NCI-H1417 treated with DMSO at 0.1 percent for 48 hours (cell line): Measurements from ENCODE around the gene USP24.

Source experiments
- DNase-seq: peaks from one replicate; lab custom pipeline; 2025; lab: John Stamatoyannopoulos, UW

The USP24 gene

DNA sequence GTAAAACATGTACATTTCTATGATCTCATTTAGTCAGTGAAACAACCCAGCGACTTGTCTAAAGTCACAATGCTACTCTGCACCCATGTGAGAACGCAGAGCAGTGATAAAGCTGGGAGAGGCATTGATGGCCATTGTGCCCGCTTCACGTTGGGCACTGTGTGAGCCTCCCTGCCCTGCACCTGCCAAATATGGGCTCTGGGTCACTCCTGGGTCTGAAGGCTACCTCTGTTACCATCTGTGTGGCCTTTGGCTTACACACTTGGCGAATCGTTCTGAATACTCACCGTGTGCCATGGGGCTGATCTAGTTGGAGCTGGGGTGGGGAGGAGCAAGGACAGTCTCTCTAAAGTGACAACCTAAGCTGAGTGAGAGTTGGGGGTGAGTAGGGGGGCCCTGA, 145.9 kb downstream of the USP24 start:
- no peak for DNase-seq

GRCh38 chr1:55068638-55069037, 146.5 kb downstream of the USP24 start:
- DNase-seq = no peak

DNA sequence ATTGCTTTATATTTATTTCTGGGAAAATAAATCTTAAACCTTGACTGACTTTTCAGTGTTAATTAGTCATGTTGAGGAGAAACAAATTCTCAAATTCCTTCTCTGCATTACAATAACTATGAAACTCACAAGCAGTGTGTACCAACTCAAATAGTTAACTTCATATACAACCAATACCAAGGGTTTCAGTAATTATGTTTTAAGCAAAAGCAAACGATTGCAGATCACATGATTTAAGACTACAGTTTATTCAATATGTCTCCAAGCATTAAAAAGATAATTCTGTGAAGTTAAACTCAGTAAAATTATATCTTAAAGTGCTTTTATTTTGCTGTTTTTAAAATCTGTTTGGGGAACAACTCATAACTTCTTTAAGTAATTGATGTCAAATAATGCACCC, 147.2 kb downstream of the USP24 start:
- DNase-seq = no peak

DNA sequence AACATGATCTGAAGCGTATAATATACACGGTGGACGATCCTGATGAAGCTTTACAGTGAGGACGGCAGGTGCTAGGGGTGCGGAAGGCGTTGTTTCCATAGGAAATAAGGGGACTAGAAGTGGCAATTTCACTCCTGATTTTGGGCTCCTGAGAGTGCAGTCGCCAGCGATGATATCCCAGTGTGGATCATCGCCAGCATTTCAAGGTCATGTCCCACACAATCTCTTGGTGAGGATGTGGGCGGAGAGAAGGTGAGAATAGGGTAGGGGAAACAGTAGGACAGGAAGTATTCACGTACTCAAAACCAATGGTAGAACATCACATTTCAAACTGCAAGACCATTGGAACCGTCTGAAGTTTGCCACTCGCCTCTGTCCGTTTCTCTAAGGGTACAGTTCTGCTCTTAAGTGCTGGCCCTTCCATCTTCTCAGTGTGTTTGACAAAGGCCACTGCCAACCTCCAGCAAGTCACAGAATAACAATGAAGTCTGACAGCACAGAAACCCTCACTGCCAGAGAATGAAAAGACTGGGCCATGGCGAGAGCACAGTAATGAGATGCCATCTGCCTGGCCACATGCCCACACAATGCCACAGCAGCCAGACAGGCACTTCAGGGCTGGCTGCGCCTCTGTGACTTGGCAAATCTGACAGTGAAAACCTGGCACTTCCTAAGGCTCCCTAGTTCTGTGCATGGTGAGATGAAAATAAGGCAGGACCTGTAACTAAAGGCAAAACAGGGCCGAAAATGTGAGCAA, 148.0 kb downstream of the USP24 start:
- no peak for DNase-seq

DNA sequence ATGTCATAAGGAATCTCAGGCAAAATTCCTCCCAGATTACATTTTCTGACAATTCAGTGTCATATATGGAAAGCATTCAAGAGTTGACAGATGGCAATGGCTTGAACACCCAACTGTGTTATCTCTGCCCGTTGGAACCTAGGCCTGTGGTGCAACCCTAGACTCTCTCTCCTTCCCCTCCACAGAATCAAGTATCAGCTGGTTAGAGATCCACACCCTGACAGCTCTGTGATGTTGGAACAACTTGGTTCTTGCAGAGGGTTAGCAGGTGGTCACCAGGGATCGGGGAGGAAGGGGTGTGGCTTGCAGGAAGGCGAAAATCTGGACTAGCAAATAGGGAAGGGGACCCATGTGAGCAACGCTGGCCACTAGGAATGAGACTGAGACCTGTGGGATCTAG, 149.5 kb downstream of the USP24 start:
- DNase-seq = no peak

GRCh38 chr1:55064861-55065263, 150.3 kb downstream of the USP24 start:
- DNase-seq = no peak

DNA sequence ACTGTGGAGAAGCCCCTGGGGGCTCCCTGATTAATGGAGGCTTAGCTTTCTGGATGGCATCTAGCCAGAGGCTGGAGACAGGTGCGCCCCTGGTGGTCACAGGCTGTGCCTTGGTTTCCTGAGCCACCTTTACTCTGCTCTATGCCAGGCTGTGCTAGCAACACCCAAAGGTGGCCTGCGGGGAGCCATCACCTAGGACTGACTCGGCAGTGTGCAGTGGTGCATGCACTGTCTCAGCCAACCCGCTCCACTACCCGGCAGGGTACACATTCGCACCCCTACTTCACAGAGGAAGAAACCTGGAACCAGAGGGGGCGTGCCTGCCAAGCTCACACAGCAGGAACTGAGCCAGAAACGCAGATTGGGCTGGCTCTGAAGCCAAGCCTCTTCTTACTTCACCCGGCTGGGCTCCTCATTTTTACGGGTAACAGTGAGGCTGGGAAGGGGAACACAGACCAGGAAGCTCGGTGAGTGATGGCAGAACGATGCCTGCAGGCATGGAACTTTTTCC, 151.0 kb downstream of the USP24 start:
- no peak for DNase-seq

GRCh38 chr1:55063577-55063942, 151.6 kb downstream of the USP24 start:
- no peak for DNase-seq

GRCh38 chr1:55062801-55063576, 152.2 kb downstream of the USP24 start:
- DNase-seq = no peak

DNA sequence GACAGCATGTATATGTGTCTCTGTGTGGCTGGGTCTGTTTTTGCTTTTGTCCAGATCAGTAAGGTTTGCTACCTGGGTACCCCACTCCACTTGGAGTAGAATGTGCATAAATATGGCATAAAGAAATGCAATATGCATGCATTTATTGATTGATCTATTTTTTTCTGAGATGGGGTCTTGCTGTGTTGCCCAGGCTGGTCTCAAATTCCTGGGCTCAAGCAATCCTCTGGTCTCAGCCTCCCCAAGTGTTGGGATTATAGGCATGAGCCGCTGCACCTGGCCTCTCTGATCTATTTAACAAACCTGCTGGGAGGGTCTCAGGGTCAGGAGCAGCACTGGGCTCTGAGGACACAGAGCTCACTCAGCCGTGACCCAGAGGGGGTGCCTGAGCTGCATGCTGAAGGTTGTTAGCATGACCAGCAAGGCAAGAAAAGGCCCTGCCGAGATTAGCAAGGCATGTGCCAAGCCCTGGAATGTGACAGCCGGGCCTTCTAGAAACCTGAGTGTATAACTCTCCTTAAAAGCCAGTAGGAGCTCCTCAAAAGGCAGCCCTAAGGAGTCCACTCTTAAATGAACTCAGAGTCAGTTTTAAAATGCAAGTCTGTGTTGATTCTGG, 153.3 kb downstream of the USP24 start:
- no peak for DNase-seq

- DNase-seq = no peak
Measured at GRCh38 chr1:55061000-55061705, 154.0 kb downstream of the USP24 start.

DNA sequence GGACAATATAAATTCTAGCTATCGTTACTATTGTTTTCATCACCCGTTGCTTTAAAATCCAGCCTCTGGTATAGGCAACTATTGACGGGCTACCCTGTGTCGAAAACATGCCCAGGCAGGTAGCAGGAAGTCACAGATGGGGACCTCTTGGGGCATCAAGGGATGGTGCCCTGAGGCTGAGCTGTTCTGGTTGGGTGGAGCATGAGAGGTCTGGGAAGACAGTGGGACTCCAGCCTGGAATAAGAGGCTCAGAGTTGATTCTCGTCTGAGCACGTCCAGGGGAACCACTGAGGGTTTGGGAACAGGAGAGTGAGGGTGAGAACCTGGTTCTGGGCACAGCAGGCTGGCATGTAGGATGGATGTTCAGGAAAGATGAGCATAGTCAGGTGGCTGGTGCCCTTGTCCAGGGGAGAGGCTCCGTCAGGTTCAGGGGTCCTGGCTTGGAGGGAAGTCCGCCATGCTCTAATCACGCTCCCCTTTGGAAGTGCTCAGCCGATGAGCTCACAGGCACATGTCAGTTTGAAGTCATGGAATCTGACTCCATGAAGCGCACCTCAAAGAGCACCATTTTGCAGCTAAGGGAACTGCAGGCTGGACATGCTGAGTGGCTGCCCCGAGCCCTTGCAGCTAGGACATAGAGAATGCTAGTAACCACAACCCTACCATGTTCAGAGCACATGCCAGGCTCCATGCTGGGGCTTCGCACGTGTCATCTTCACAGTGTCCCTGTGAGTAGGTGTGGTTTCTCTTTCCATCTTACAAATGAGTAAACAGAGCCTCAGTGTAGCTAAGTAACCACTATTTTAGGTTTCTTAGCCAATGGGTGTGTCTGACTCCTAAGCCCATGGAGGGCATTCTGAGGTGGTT, 154.8 kb downstream of the USP24 start:
- no peak for DNase-seq

GRCh38 chr1:55059302-55060132, 155.6 kb downstream of the USP24 start:
- no peak for DNase-seq

DNA sequence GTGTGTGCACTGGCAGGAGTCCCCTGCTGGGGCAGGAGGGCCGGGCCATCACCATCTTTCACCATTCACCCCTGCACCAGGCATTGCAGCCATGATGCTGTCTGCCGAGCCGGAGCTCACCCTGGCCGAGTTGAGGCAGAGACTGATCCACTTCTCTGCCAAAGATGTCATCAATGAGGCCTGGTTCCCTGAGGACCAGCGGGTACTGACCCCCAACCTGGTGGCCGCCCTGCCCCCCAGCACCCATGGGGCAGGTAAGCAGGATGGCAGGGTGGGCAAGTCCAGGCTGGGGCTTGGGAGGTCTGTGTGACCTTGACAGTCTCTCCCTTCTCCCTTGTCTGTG, 157.2 kb downstream of the USP24 start:
- no peak for DNase-seq

GRCh38 chr1:55057270-55057955, 157.8 kb downstream of the USP24 start:
- no peak for DNase-seq

DNA sequence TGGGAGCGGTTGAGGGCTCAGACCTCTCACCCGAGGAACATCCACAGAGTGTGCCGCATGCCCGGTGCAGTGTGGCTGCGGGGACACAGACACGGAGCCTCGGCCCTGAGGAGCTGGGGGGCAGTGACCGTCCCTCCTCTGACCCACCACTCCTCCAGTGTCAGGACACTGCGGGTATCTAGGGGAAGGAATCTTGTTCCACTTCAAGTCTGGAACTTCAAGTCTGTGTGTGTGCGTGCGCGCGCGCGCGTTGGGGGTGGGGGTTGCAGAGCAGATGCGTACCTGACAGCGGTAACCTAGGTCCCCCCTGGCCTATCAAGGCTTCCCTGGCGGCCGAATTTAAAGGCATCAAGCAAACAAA, 158.6 kb downstream of the USP24 start:
- DNase-seq = no peak

- DNase-seq = no peak
Measured at GRCh38 chr1:55055951-55056631, 159.1 kb downstream of the USP24 start.

- DNase-seq = no peak
Measured at GRCh38 chr1:55055084-55055882, 159.9 kb downstream of the USP24 start.

DNA sequence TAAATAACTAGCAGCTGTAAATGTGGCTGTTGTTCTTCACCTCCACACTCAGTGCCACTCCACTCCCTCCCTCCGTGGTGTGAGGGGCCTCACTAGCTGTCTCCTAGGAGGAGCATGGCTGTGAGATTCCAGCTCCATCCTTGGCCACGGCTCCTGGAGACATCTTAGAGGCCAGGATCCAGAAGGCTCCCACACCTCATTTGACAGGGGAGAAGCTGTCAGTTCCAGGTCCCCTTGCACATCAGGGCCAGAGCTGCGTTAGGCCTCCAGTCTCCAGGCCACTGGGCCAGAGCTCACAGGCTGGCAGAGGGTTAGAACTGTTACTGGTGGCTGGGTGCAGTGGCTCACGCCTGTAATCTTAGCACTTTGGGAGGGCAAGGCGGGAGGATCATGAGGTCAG, 160.8 kb downstream of the USP24 start:
- DNase-seq = no peak
